K562 (cell line): ENCODE measurements around the gene ADAR. TPM values are rescaled to one million over a fixed set of nuclear protein-coding genes. Genes with fewer than 3 reads are reported as not detected.

Source experiments
- BHLHE40 ChIP-seq: IDR thresholded peaks from 2 replicates; pipeline ENCODE4 v1.6.1; 2011; ENCODE audit warnings: low read length, improper control_type of control experiment
- CCNT2 ChIP-seq: IDR thresholded peaks from 2 replicates; pipeline ENCODE4 v1.6.1; 2011; ENCODE audit warnings: borderline replicate concordance, low read depth, mild to moderate bottlenecking, moderate library complexity, mixed read lengths, low read length; ENCODE audit not compliant: insufficient read length; ENCODE audit errors: extremely low read depth
- DEAF1 ChIP-seq: fragments of 450-650 bp; formaldehyde crosslinking; IDR thresholded peaks from 2 replicates; pipeline ENCODE4 v1.4.0; 2020; ENCODE audit warnings: mild to moderate bottlenecking, moderate library complexity
- ELF4 ChIP-seq: fragments of 450-650 bp; formaldehyde crosslinking; IDR thresholded peaks from 2 replicates; pipeline ENCODE4 v1.4.0; 2022; ENCODE audit warnings: missing genetic modification characterization
- ESRRB ChIP-seq: fragments of 250-450 bp; sonication (Bioruptor Pico); IDR thresholded peaks from 2 replicates; pipeline ENCODE4 v1.5.0; 2020; ENCODE audit warnings: mild to moderate bottlenecking, moderate library complexity, borderline replicate concordance
- HNRNPLL ChIP-seq: fragments of 200-400 bp; formaldehyde crosslinking; IDR thresholded peaks from 2 replicates; pipeline ENCODE4 v1.6.1; 2017; ENCODE audit warnings: low read length, low read depth, mild to moderate bottlenecking; ENCODE audit not compliant: poor library complexity, severe bottlenecking
- HOXB6 ChIP-seq: fragments of 250-450 bp; sonication (Bioruptor Pico); IDR thresholded peaks from 2 replicates; pipeline ENCODE4 v1.5.1; 2022; ENCODE audit warnings: mild to moderate bottlenecking, borderline replicate concordance
- KAT7 ChIP-seq: sonication (generic); formaldehyde crosslinking; IDR thresholded peaks from 2 replicates; pipeline ENCODE4 v1.8.0; 2022; ENCODE audit warnings: missing genetic modification reagents, mild to moderate bottlenecking, borderline replicate concordance
- L3MBTL2 ChIP-seq: fragments of 450-650 bp; IDR thresholded peaks from 2 replicates; pipeline ENCODE4 v1.6.1; 2016; ENCODE audit warnings: mild to moderate bottlenecking, moderate library complexity
- MED1 ChIP-seq: sonication (generic); formaldehyde crosslinking; IDR thresholded peaks from 2 replicates; pipeline ENCODE4 v1.8.1; 2023; ENCODE audit warnings: missing genetic modification reagents, borderline replicate concordance
- MYBL2 ChIP-seq, 2 experiments: fragments of 450-650 bp in 1 of 2; sonication (generic) in 1 of 2; formaldehyde crosslinking in 1 of 2; IDR thresholded peaks; 2 replicates each; pipeline versions ENCODE4 v1.6.1 to v1.8.1; 2017 to 2022; ENCODE audit warnings: borderline replicate concordance in 1 of 2, inconsistent platforms in 1 of 2, low read depth in 1 of 2, mild to moderate bottlenecking in 1 of 2, missing genetic modification reagents in 1 of 2, moderate library complexity in 1 of 2
- OTX1 ChIP-seq: fragments of 450-650 bp; formaldehyde crosslinking; IDR thresholded peaks from 2 replicates; pipeline ENCODE4 v1.4.0; 2022; ENCODE audit warnings: mild to moderate bottlenecking
- PPARD ChIP-seq: fragments of 250-450 bp; sonication (Bioruptor Pico); IDR thresholded peaks from 2 replicates; pipeline ENCODE4 v1.8.0; 2022; ENCODE audit warnings: inconsistent platforms, mild to moderate bottlenecking, moderate library complexity
- PYGO2 ChIP-seq: fragments of 450-650 bp; IDR thresholded peaks from 2 replicates; pipeline ENCODE4 v1.6.1; 2016; ENCODE audit warnings: mild to moderate bottlenecking, missing genetic modification characterization, moderate library complexity, missing compliant biosample characterization
- SAFB2 ChIP-seq: fragments of 200-400 bp; formaldehyde crosslinking; IDR thresholded peaks from 2 replicates; pipeline ENCODE4 v1.6.1; 2018; ENCODE audit warnings: borderline replicate concordance, low read length, low read depth, moderate library complexity; ENCODE audit not compliant: severe bottlenecking
- SETDB1 ChIP-seq: IDR thresholded peaks from one replicate; pipeline ENCODE4 v1.6.1; 2012; ENCODE audit warnings: low read length, control low read depth, inconsistent platforms
- STAG1 ChIP-seq: sonication (generic); formaldehyde crosslinking; IDR thresholded peaks from 2 replicates; pipeline ENCODE4 v1.5.0; 2020; ENCODE audit warnings: missing genetic modification reagents, borderline replicate concordance
- ZBTB1 ChIP-seq: sonication (generic); formaldehyde crosslinking; IDR thresholded peaks from 2 replicates; pipeline ENCODE4 v1.8.1; 2023; ENCODE audit warnings: missing genetic modification reagents, low read depth, mild to moderate bottlenecking, borderline replicate concordance
- ZBTB9 ChIP-seq: fragments of 450-650 bp; formaldehyde crosslinking; IDR thresholded peaks from 2 replicates; pipeline ENCODE4 v1.4.0; 2020; ENCODE audit warnings: mild to moderate bottlenecking, moderate library complexity
- ZNF277 ChIP-seq: fragments of 250-450 bp; sonication (Bioruptor Pico); IDR thresholded peaks from 2 replicates; pipeline ENCODE4 v1.8.0; 2022; ENCODE audit warnings: inconsistent platforms, mild to moderate bottlenecking, moderate library complexity, borderline replicate concordance
- ZNF436 ChIP-seq: fragments of 250-450, 450-650 bp; sonication (Bioruptor Pico); formaldehyde crosslinking; IDR thresholded peaks from 2 replicates; pipeline ENCODE4 v1.7.0; 2020; ENCODE audit warnings: mild to moderate bottlenecking
- ZNF695 ChIP-seq: fragments of 450-650 bp; formaldehyde crosslinking; IDR thresholded peaks from 2 replicates; pipeline ENCODE4 v1.4.0; 2020; ENCODE audit warnings: mild to moderate bottlenecking, moderate library complexity
- ZNF696 ChIP-seq: fragments of 250-450 bp; sonication (Bioruptor Pico); conservative IDR thresholded peaks from 2 replicates; pipeline ENCODE4 v1.4.0; 2020; ENCODE audit warnings: mild to moderate bottlenecking, moderate library complexity
- ZNF778 ChIP-seq: fragments of 450-650 bp; formaldehyde crosslinking; IDR thresholded peaks from 2 replicates; pipeline ENCODE4 v1.4.0; 2020; ENCODE audit warnings: mild to moderate bottlenecking, moderate library complexity
- polyA plus RNA-seq, 8 experiments: library from polyadenylated mRNA; depleted of rRNA in 4 of 8; stranded (reverse) in 5 of 8; unstranded in 3 of 8; fragments of >200 nt; fragmentation: Nextera tagmentation in 2 of 8; fragmentation: Illumina TruSeq in 1 of 8; extraction: Ambion mirVana in 2 of 8; extraction: Trizol in 1 of 8; gene quantifications; 2 replicates each; pipeline versions ENCODE4 v1.2.1 to v1.2.3, GENCODE V29; 2011 to 2014; ENCODE audit warnings: inconsistent platforms in 1 of 8, missing spikeins in 1 of 8
- total RNA-seq, 7 experiments: library from RNA; depleted of rRNA in 6 of 7; stranded (reverse); fragments of >200 nt in 6 of 7; fragmentation: Illumina TruSeq in 2 of 7; extraction: Trizol in 2 of 7; gene quantifications; 2 replicates each; pipeline versions ENCODE4 v1.2.1 to v1.2.3, GENCODE V29; 2011 to 2021; ENCODE audit warnings: low replicate concordance in 1 of 7

The ADAR gene
- total and polyA plus RNA-seq, 9 of the 15 experiments (the other 6 are each of a cell fraction or from before 2014, with no cell fraction given): 30.1 to 123 (median 60.2) TPM

- TF ChIP-seq ESRRB (CRISPR knock-in tag) (no peak), L3MBTL2 (peak; percentile 25; the same call in 1 of the 2 replicates), SAFB2 (no peak), ZNF695 (CRISPR knock-in tag) (no peak), MYBL2 (IDR thresholded peaks at IDR 0.05; ENCODE audit: low read depth) (no peak), MYBL2 (CRISPR knock-in tag; IDR thresholded peaks at IDR 0.05; ENCODE audit: borderline replicate concordance) (no peak), ZNF277 (no peak), OTX1 (peak; percentile 73), HNRNPLL (peak; percentile 78), BHLHE40 (peak; percentile 8; the same call in 1 of the 2 replicates), SETDB1 (no peak), CCNT2 (peak; percentile 39), ZNF436 (CRISPR knock-in tag) (no peak), PPARD (no peak), HOXB6 (CRISPR knock-in tag) (no peak), STAG1 (CRISPR knock-in tag) (no peak), ZBTB9 (CRISPR knock-in tag) (peak; percentile 55; the same call in 1 of the 2 replicates), ZBTB1 (no peak), ELF4 (CRISPR knock-in tag) (no peak; the same call in 1 of the 2 replicates), MED1 (no peak), ZNF778 (CRISPR knock-in tag) (no peak), KAT7 (peak; percentile 96; the same call in 1 of the 2 replicates), PYGO2 (tag) (no peak), DEAF1 (no peak), ZNF696 (CRISPR knock-in tag) (no peak)
These were observed at the start of gene ADAR (continued) for GRCh38 chr1:154607609-154608396.
